Nephron progenitor cell (in vitro differentiated cells): ENCODE results near the gene IFNGR1.
A peak's percentile ranks its signal among the peaks of the same experiment; 100 is the strongest.
"Not testable (repeated sequence)": the region's sequence is repeated elsewhere in the genome, so short reads cannot be mapped to it uniquely, and the experiment has no call there.

Experiments
- DNase-seq: peaks from one replicate; pipeline ENCODE4 v3.0.0; 2021
- H3K27ac Mint-ChIP-seq: 2 replicates; pipeline ENCODE4 v1.8.0; 2021; ENCODE audit warnings: mild to moderate bottlenecking, moderate library complexity, mixed read lengths
- H3K27me3 Mint-ChIP-seq: 2 replicates; pipeline ENCODE4 v1.8.0; 2021; ENCODE audit warnings: mild to moderate bottlenecking, low read depth, mixed read lengths; ENCODE audit not compliant: poor library complexity
- H3K36me3 Mint-ChIP-seq: 2 replicates; pipeline ENCODE4 v1.8.0; 2021; ENCODE audit warnings: low read depth, mixed read lengths
- H3K4me1 Mint-ChIP-seq: 2 replicates; pipeline ENCODE4 v1.8.0; 2021; ENCODE audit warnings: mixed read lengths
- H3K4me3 Mint-ChIP-seq: 2 replicates; pipeline ENCODE4 v1.8.0; 2021; ENCODE audit warnings: mild to moderate bottlenecking, moderate library complexity, mixed read lengths
- H3K9me3 Mint-ChIP-seq: 2 replicates; pipeline ENCODE4 v1.8.0; 2021; ENCODE audit warnings: mild to moderate bottlenecking, moderate library complexity, mixed read lengths
- CTCF ChIP-seq: fragments of 200-600 bp; sonication (generic); IDR thresholded peaks from 2 replicates; pipeline ENCODE4 v1.5.0; 2021; ENCODE audit warnings: antibody characterized with exemption

Gene IFNGR1

GRCh38 chr6:137218473-137218916, 690 bp downstream of the IFNGR1 start:
- TF ChIP-seq CTCF: no peak
- H3K36me3 Mint-ChIP-seq: peaks cover 13% of the 10 kb centered on the region
- peaks cover 7% of the 10 kb centered on the region for H3K9me3 Mint-ChIP-seq
- DNase-seq: peak; percentile 9
- H3K4me3 Mint-ChIP-seq: peak overlapping the region; percentile 98
- peaks cover 4% of the 10 kb centered on the region for H3K27me3 Mint-ChIP-seq
- peaks cover 35% of the 10 kb centered on the region for H3K4me1 Mint-ChIP-seq
- H3K27ac Mint-ChIP-seq: peak overlapping the region; percentile 96

- H3K4me3 Mint-ChIP-seq: peak overlapping the region; percentile 98
- peaks cover 18% of the 10 kb centered on the region for H3K36me3 Mint-ChIP-seq
- H3K4me1 Mint-ChIP-seq: peaks cover 35% of the 10 kb centered on the region
- no peak for TF ChIP-seq CTCF
- no peak overlapping the region for H3K27ac Mint-ChIP-seq
- peaks cover 11% of the 10 kb centered on the region for H3K9me3 Mint-ChIP-seq
- peak; percentile 4 for DNase-seq
- H3K27me3 Mint-ChIP-seq: peaks cover 4% of the 10 kb centered on the region
These were observed 1.2 kb downstream of the IFNGR1 start for GRCh38 chr6:137217801-137218472.

GRCh38 chr6:137216875-137217553, 2.2 kb downstream of the IFNGR1 start:
- Mint-ChIP-seq H3K27ac (no peak overlapping the region), H3K36me3 (peaks cover 26% of the 10 kb centered on the region), H3K27me3 (peaks cover 4% of the 10 kb centered on the region), H3K4me3 (no peak overlapping the region), H3K9me3 (peaks cover 19% of the 10 kb centered on the region), H3K4me1 (peaks cover 35% of the 10 kb centered on the region)
- DNase-seq: no peak
- no peak for TF ChIP-seq CTCF

GRCh38 chr6:137216106-137216505, 3.1 kb downstream of the IFNGR1 start:
- Mint-ChIP-seq H3K4me1 (peaks cover 35% of the 10 kb centered on the region), H3K27ac (no peak overlapping the region), H3K36me3 (peaks cover 35% of the 10 kb centered on the region), H3K4me3 (no peak overlapping the region), H3K27me3 (peaks cover 4% of the 10 kb centered on the region), H3K9me3 (peaks cover 28% of the 10 kb centered on the region)
- TF ChIP-seq CTCF: no peak
- no peak for DNase-seq

- DNase-seq, H3K27me3 Mint-ChIP-seq, H3K4me3 Mint-ChIP-seq, H3K27ac Mint-ChIP-seq: not testable (repeated sequence)
- peaks cover 33% of the 10 kb centered on the region for H3K9me3 Mint-ChIP-seq
- H3K36me3 Mint-ChIP-seq: peaks cover 40% of the 10 kb centered on the region
- H3K4me1 Mint-ChIP-seq: peaks cover 33% of the 10 kb centered on the region
These were observed 3.6 kb downstream of the IFNGR1 start for GRCh38 chr6:137215630-137216029.

- TF ChIP-seq CTCF: no peak
- no peak for DNase-seq
- H3K4me3 Mint-ChIP-seq: no peak overlapping the region
- peaks cover 27% of the 10 kb centered on the region for H3K4me1 Mint-ChIP-seq
- H3K36me3 Mint-ChIP-seq: peaks cover 47% of the 10 kb centered on the region
- H3K9me3 Mint-ChIP-seq: peaks cover 40% of the 10 kb centered on the region
- no peak overlapping the region for H3K27ac Mint-ChIP-seq
- no peaks in the 10 kb centered on the region for H3K27me3 Mint-ChIP-seq
These were observed 4.3 kb downstream of the IFNGR1 start for GRCh38 chr6:137214931-137215330.
